Pancreas (tissue), 10 donors: ENCODE results near the gene AXIN2. TPM values are rescaled to one million over a fixed set of nuclear protein-coding genes. Genes with fewer than 3 reads are reported as not detected.

ENCODE experiments used
- ATAC-seq, 4 donors: fragments of 200-7000 bp; cut with Tn5 transposase; one replicate each; pipeline versions ENCODE4 v1.8.0 to v1.9.1; 2020; ENCODE audit warnings: mild to moderate bottlenecking in 4 of 4, moderate library complexity in 4 of 4
- DNase-seq, 6 donors: peaks; one replicate each; pipeline ENCODE4 v3.0.0-alpha.2; 2020
- FAIRE-seq: peaks from 2 replicates; lab custom pipeline; 2012; peaks lifted over from hg19 to GRCh38; lab: Jason Lieb, UNC
- H3K27ac ChIP-seq, 4 donors: fragments of 200-600 bp; sonication (generic); 1 replicate in 3 of 4; 2 replicates in 1 of 4; pipeline versions ENCODE4 v1.5.0 to v1.8.0; 2020
- H3K27me3 ChIP-seq, 4 donors: fragments of 200-600 bp; one replicate each; pipeline ENCODE4 v1.8.0; 2021
- H3K36me3 ChIP-seq, 3 donors: fragments of 200-600 bp; sonication (generic) in 1 of 3; one replicate each; pipeline versions ENCODE4 v1.5.0 to v1.8.0; 2020 to 2021
- H3K4me1 ChIP-seq, 3 donors: fragments of 200-600 bp; one replicate each; pipeline ENCODE4 v1.8.0; 2021
- H3K4me3 ChIP-seq, 4 donors: fragments of 200-600 bp; sonication (generic) in 2 of 4; one replicate each; pipeline versions ENCODE4 v1.5.0 to v1.8.0; 2020 to 2021
- H3K9me3 ChIP-seq, 4 donors: fragments of 200-600 bp; one replicate each; pipeline ENCODE4 v1.8.0; 2021
- CTCF ChIP-seq, 4 donors: fragments of 200-600 bp; sonication (generic) in 3 of 4; IDR thresholded peaks; one replicate each; pipeline versions ENCODE4 v1.5.0 to v1.8.0; 2021; ENCODE audit warnings: antibody characterized with exemption in 4 of 4
- WGBS, 2 donors: extraction: QIAGEN DNeasy Blood & Tissue Kit; methylation state at CpG; one replicate each; pipeline ENCODE4 v1.1.7; 2013; 5-methylcytosine and 5-hydroxymethylcytosine counted together
- intact Hi-C, 3 donors: fragments of 100-400 bp; cut with DNase I; formaldehyde crosslinking; loops; one replicate each; pipeline versions ENCODE4 v1.11.1 to v1.14.2; 2022
- polyA plus RNA-seq, 2 donors: library from polyadenylated mRNA; stranded (reverse); fragments of 200-250 nt; gene quantifications; one replicate each; pipeline ENCODE4 v1.2.3, GENCODE V29; 2013
- total RNA-seq, 6 donors: library from RNA; stranded (reverse); fragmentation: NEBNext Ultra II Directional in 4 of 6; extraction: Animal tissue kit (Norgen Biotek cat#: 25700) in 4 of 6; gene quantifications; one replicate each; pipeline versions ENCODE4 v1.2.1 to v1.2.4, GENCODE V29; 2021 to 2023
- donor health status: healthy with polysubstance abuse.
- donor health status: DM: no; HTN: no; CAD: no; lungs with moderate emphysema.
- donor health status: DM: no; HTN: no; CAD: no.
- donor health status: control.
- donor health status: control.
- donor health status: Bipolar disorder and iron deficiency.
- donor health status: DM: yes; HTN: yes; CAD: no.
- donor health status: DM: no; HTN: no; CAD: no.
- donor health status: DM: no; HTN: no; CAD: no.
- donor health status: DM: yes; HTN: yes; CAD: no.

AXIN2 gene
- total and polyA plus RNA-seq, 8 donors: 2.5 to 13.1 (median 3.3) TPM

GRCh38 chr17:65601881-65602280, 40.4 kb upstream of the AXIN2 start:
- no peak for ATAC-seq
- Histone ChIP-seq H3K27ac (no peak overlapping the region), H3K27me3 (no peaks in the 10 kb centered on the region), H3K4me1 (peaks cover 0 to 10% (median 10%) of the 10 kb centered on the region in 3 donors), H3K36me3 (no peaks in the 10 kb centered on the region), H3K4me3 (no peak overlapping the region), H3K9me3 (no peaks in the 10 kb centered on the region)
- DNase-seq: no peak
- 65 to 72% methylated on average over 2 of the region's 2 CpGs for WGBS, 2 donors
- no peak for FAIRE-seq
- intact Hi-C loops: no loop called here
- TF ChIP-seq CTCF (IDR thresholded peaks at IDR 0.05): no peak

GRCh38 chr17:65601145-65601544, 39.7 kb upstream of the AXIN2 start:
- no peak for FAIRE-seq
- DNase-seq: no peak
- H3K36me3 ChIP-seq: no peaks in the 10 kb centered on the region
- no peak for ATAC-seq
- no peak overlapping the region for H3K4me3 ChIP-seq
- peaks cover 0 to 10% (median 10%) of the 10 kb centered on the region in 3 donors for H3K4me1 ChIP-seq
- WGBS, 2 donors: 94 to 99% methylated on average over 1 of the region's 1 CpG
- H3K27me3 ChIP-seq: no peaks in the 10 kb centered on the region
- TF ChIP-seq CTCF (IDR thresholded peaks at IDR 0.05): no peak
- H3K9me3 ChIP-seq: no peaks in the 10 kb centered on the region
- intact Hi-C loops: no loop called here
- no peak overlapping the region for H3K27ac ChIP-seq

- no peaks in the 10 kb centered on the region for H3K27me3 ChIP-seq
- intact Hi-C loops: no loop called here
- H3K4me3 ChIP-seq: no peak overlapping the region
- H3K4me1 ChIP-seq: peaks cover 0 to 10% (median 10%) of the 10 kb centered on the region in 3 donors
- no peaks in the 10 kb centered on the region for H3K9me3 ChIP-seq
- FAIRE-seq: no peak
- no peak for DNase-seq
- H3K27ac ChIP-seq: no peak overlapping the region
- ATAC-seq: peak in 2 of 4 donors; percentile 58 to 75
- H3K36me3 ChIP-seq: no peaks in the 10 kb centered on the region
- WGBS, 2 donors: 5 to 12% methylated on average over 1 of the region's 1 CpG
- no peak for TF ChIP-seq CTCF (IDR thresholded peaks at IDR 0.05)
Measured at GRCh38 chr17:65600518-65600917, 39.1 kb upstream of the AXIN2 start.

- 74% methylated on average over 5 of the region's 5 CpGs for WGBS, 2 donors
- no peak for TF ChIP-seq CTCF (IDR thresholded peaks at IDR 0.05)
- H3K4me3 ChIP-seq: no peak overlapping the region
- no peak overlapping the region for H3K27ac ChIP-seq
- no peak for DNase-seq
- intact Hi-C loops: no loop called here
- no peaks in the 10 kb centered on the region for H3K36me3 ChIP-seq
- ATAC-seq: no peak
- peaks cover 0 to 10% (median 10%) of the 10 kb centered on the region in 3 donors for H3K4me1 ChIP-seq
- H3K9me3 ChIP-seq: no peaks in the 10 kb centered on the region
- no peaks in the 10 kb centered on the region for H3K27me3 ChIP-seq
- no peak for FAIRE-seq
Measured at GRCh38 chr17:65599650-65600049, 38.2 kb upstream of the AXIN2 start.

- FAIRE-seq (no peak), DNase-seq (no peak), ATAC-seq (no peak)
- no peaks in the 10 kb centered on the region for H3K27me3 ChIP-seq
- H3K27ac ChIP-seq: no peak overlapping the region
- intact Hi-C loops: no loop called here
- H3K36me3 ChIP-seq: no peaks in the 10 kb centered on the region
- no peaks in the 10 kb centered on the region for H3K9me3 ChIP-seq
- H3K4me1 ChIP-seq: peaks cover 0 to 10% (median 10%) of the 10 kb centered on the region in 3 donors
- no peak for TF ChIP-seq CTCF (IDR thresholded peaks at IDR 0.05)
- H3K4me3 ChIP-seq: no peak overlapping the region
- WGBS, 2 donors: 93 to 100% methylated on average over 1 of the region's 1 CpG
Measured at GRCh38 chr17:65598746-65599145, 37.3 kb upstream of the AXIN2 start.
